Left ventricle myocardium superior (tissue), 1 donor: ENCODE results near the gene APBA2. TPM values are rescaled to one million over a fixed set of nuclear protein-coding genes. Genes with fewer than 3 reads are reported as not detected.

Experiments
- ATAC-seq: fragments of 200-7000 bp; cut with Tn5 transposase; one replicate; pipeline ENCODE4 v1.9.1; 2020; ENCODE audit warnings: mild to moderate bottlenecking, moderate library complexity
- DNase-seq: peaks from one replicate; pipeline ENCODE4 v3.0.0-alpha.2; 2020
- intact Hi-C: fragments of 100-400 bp; cut with micrococcal nuclease; formaldehyde crosslinking; loops from one replicate; pipeline ENCODE4 v1.11.0; 2022
- total RNA-seq: library from RNA; stranded (reverse); fragmentation: NEBNext Ultra II Directional; extraction: Animal tissue kit (Norgen Biotek cat#: 25700); gene quantifications from one replicate; pipeline ENCODE4 v1.2.1, GENCODE V29; 2021
- donor health status: DM: no; HTN: yes; CAD: no; lungs with severe emphysema.

Gene APBA2
- total RNA-seq, 1 donor from 2014 or later, result 1.2 TPM

GRCh38 chr15:28927043-28927442 lies 41.3 kb downstream of the APBA2 start:
- intact Hi-C loops, result no loop called here
- DNase-seq, result no peak
- no peak for ATAC-seq

GRCh38 chr15:28929200-28929599 lies 43.4 kb downstream of the APBA2 start:
- intact Hi-C loops, result no loop called here
- DNase-seq, result no peak
- no peak for ATAC-seq

GRCh38 chr15:28930011-28930410 lies 44.2 kb downstream of the APBA2 start:
- ATAC-seq (no peak), DNase-seq (no peak)
- intact Hi-C loops, result no loop called here

- intact Hi-C loops, result no loop called here
- DNase-seq, result no peak
- ATAC-seq, result no peak
Measured at GRCh38 chr15:28930476-28931291, 44.9 kb downstream of the APBA2 start.

- ATAC-seq (no peak), DNase-seq (no peak)
- intact Hi-C loops, result no loop called here
Measured at GRCh38 chr15:28931828-28932227, 46.1 kb downstream of the APBA2 start.

- intact Hi-C loops, result no loop called here
Measured at GRCh38 chr15:28932361-28932760, 46.6 kb downstream of the APBA2 start.

GRCh38 chr15:28933710-28934445 lies 48.1 kb downstream of the APBA2 start:
- DNase-seq (no peak), ATAC-seq (no peak)
- intact Hi-C loops, result no loop called here

More at GRCh38 chr15:28932361-28932760, 46.6 kb downstream of the APBA2 start:
- no peak for ATAC-seq
- DNase-seq, result no peak

GRCh38 chr15:28934645-28935044 lies 48.9 kb downstream of the APBA2 start:
- intact Hi-C loops, result no loop called here
- no peak for DNase-seq

GRCh38 chr15:28935316-28935715 lies 49.5 kb downstream of the APBA2 start:
- ATAC-seq (no peak), DNase-seq (no peak)
- intact Hi-C loops, result no loop called here

More at GRCh38 chr15:28934645-28935044, 48.9 kb downstream of the APBA2 start:
- no peak for ATAC-seq

GRCh38 chr15:28936081-28936480 lies 50.3 kb downstream of the APBA2 start:
- intact Hi-C loops, result no loop called here
- ATAC-seq, result peak; percentile 47
- no peak for DNase-seq

GRCh38 chr15:28936481-28936881 lies 50.7 kb downstream of the APBA2 start:
- DNase-seq, result no peak
- intact Hi-C loops, result no loop called here
- ATAC-seq, result no peak

GRCh38 chr15:28937271-28937670 lies 51.5 kb downstream of the APBA2 start:
- ATAC-seq, result no peak
- intact Hi-C loops, result no loop called here
- DNase-seq, result no peak

- intact Hi-C loops, result no loop called here
- ATAC-seq, result no peak
Measured at GRCh38 chr15:28942046-28942445, 56.3 kb downstream of the APBA2 start.

GRCh38 chr15:28942571-28942970 lies 56.8 kb downstream of the APBA2 start:
- intact Hi-C loops, result no loop called here
- DNase-seq (no peak), ATAC-seq (no peak)

More at GRCh38 chr15:28942046-28942445, 56.3 kb downstream of the APBA2 start:
- no peak for DNase-seq

GRCh38 chr15:28943146-28943545 lies 57.4 kb downstream of the APBA2 start:
- intact Hi-C loops, result no loop called here
- no peak for ATAC-seq
- no peak for DNase-seq

- DNase-seq (no peak), ATAC-seq (no peak)
Measured at GRCh38 chr15:28943611-28944230, 57.9 kb downstream of the APBA2 start.

GRCh38 chr15:28944286-28944685 lies 58.5 kb downstream of the APBA2 start:
- intact Hi-C loops, result no loop called here
- DNase-seq, result no peak

More at GRCh38 chr15:28943611-28944230, 57.9 kb downstream of the APBA2 start:
- intact Hi-C loops, result no loop called here

GRCh38 chr15:28944696-28945300 lies 59.0 kb downstream of the APBA2 start:
- intact Hi-C loops, result no loop called here
- ATAC-seq (no peak), DNase-seq (no peak)

More at GRCh38 chr15:28944286-28944685, 58.5 kb downstream of the APBA2 start:
- no peak for ATAC-seq

GRCh38 chr15:28945626-28946230 lies 60.0 kb downstream of the APBA2 start:
- intact Hi-C loops, result no loop called here
- no peak for ATAC-seq
- DNase-seq, result no peak
